Measurements from ENCODE around the gene B4GALT5.
A peak's percentile ranks its signal among the peaks of the same experiment; 100 is the strongest.
"Not testable (repeated sequence)": the region's sequence is repeated elsewhere in the genome, so short reads cannot be mapped to it uniquely, and the experiment has no call there.

Gene B4GALT5

GRCh38 chr20:49713753-49714712 is at the start of gene B4GALT5:
Gene B4GALT5 (minus strand): TSS chr20:49713878. CDS start chr20:49713690, 188 bp downstream.
- DNase-seq: peak in 55 of 56 donors; percentile 33 to 90 (median 71)

- no peak for DNase-seq
Measured at GRCh38 chr20:49762940-49763766, 49.5 kb upstream of the B4GALT5 start.

- DNase-seq: not testable (repeated sequence)
Measured at GRCh38 chr20:49761888-49762287, 48.2 kb upstream of the B4GALT5 start.

GRCh38 chr20:49759266-49759950 is 45.7 kb upstream of the B4GALT5 start:
- no peak for DNase-seq

- DNase-seq: no peak
Measured at GRCh38 chr20:49758781-49759180, 45.1 kb upstream of the B4GALT5 start.

- no peak for DNase-seq
Measured at GRCh38 chr20:49757597-49757996, 43.9 kb upstream of the B4GALT5 start.

GRCh38 chr20:49756241-49756640 is 42.6 kb upstream of the B4GALT5 start:
- no peak for DNase-seq

- DNase-seq: no peak
Measured at GRCh38 chr20:49754596-49754995, 40.9 kb upstream of the B4GALT5 start.

GRCh38 chr20:49753133-49753532 is 39.5 kb upstream of the B4GALT5 start:
- no peak for DNase-seq

GRCh38 chr20:49752201-49752903 is 38.7 kb upstream of the B4GALT5 start:
- no peak for DNase-seq

- no peak for DNase-seq
Measured at GRCh38 chr20:49751397-49751736, 37.7 kb upstream of the B4GALT5 start.

GRCh38 chr20:49750611-49751396 is 37.1 kb upstream of the B4GALT5 start:
- DNase-seq: no peak

- DNase-seq: no peak
Measured at GRCh38 chr20:49749625-49750024, 35.9 kb upstream of the B4GALT5 start.

GRCh38 chr20:49748525-49748838 is 34.8 kb upstream of the B4GALT5 start:
- DNase-seq: no peak

- peak in 50 of 56 donors; percentile 2 to 82 (median 26) for DNase-seq
Measured at GRCh38 chr20:49747707-49748524, 34.2 kb upstream of the B4GALT5 start.

GRCh38 chr20:49742948-49743347 is 29.3 kb upstream of the B4GALT5 start:
- DNase-seq: no peak

GRCh38 chr20:49741977-49742376 is 28.3 kb upstream of the B4GALT5 start:
- peak in 13 of 56 donors; percentile 2 to 39 (median 13) for DNase-seq

- no peak for DNase-seq
Measured at GRCh38 chr20:49740807-49741206, 27.1 kb upstream of the B4GALT5 start.

- DNase-seq: no peak
Measured at GRCh38 chr20:49739042-49739441, 25.4 kb upstream of the B4GALT5 start.
